NOMO-1 treated with DMSO at 0.1 percent for 48 hours (cell line): ENCODE data around the gene KLK15.
"Not testable (repeated sequence)": the region's sequence is repeated elsewhere in the genome, so short reads cannot be mapped to it uniquely, and the experiment has no call there.

Source experiments
- DNase-seq: peaks from one replicate; lab custom pipeline; 2025; ENCODE audit not compliant: unreplicated experiment; lab: John Stamatoyannopoulos, UW

The KLK15 gene

DNA sequence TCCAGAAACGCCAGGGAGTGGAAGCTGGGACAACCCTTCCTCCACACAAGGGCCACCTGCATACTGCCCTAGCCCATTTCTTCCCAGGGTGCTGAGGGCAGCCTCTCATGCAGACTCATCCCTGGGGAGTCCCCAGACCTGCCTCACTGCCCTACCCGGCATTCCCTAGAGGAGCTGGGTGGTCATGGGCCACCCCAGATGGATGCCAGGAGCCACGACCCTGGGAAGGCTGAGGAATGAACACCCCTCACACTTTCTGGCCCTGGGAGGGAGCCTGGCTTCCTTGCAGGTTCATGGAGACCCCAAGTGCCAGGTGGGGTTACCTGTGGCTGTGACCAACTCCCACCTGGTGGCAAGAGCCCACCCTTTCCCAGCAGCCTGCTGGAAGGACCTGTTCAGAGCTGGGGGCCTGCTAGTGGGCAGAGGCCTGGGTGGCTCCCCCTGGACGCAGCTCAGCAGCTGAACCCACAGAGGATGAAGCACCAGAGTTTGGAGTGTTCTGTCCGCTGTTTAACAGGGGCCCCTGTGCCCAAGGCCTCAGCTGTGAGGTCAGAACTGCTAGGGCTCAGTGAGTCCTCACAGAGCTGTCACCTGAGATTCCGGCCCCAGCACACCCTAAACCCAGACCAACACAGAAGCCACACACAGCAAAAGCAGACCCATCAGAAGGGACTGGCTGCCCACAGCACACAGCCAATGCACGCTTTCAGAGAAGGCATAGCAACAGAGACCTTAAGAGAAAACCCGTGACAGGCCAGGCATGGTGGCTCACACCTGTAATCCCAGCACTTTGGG, 36.5 kb downstream of the KLK15 start:
- no peak for DNase-seq

- DNase-seq, result no peak
Observed at GRCh38 chr19:50796128-50796633, 37.2 kb downstream of the KLK15 start.

- DNase-seq, result no peak
Observed at GRCh38 chr19:50795664-50796073, 37.7 kb downstream of the KLK15 start.

DNA sequence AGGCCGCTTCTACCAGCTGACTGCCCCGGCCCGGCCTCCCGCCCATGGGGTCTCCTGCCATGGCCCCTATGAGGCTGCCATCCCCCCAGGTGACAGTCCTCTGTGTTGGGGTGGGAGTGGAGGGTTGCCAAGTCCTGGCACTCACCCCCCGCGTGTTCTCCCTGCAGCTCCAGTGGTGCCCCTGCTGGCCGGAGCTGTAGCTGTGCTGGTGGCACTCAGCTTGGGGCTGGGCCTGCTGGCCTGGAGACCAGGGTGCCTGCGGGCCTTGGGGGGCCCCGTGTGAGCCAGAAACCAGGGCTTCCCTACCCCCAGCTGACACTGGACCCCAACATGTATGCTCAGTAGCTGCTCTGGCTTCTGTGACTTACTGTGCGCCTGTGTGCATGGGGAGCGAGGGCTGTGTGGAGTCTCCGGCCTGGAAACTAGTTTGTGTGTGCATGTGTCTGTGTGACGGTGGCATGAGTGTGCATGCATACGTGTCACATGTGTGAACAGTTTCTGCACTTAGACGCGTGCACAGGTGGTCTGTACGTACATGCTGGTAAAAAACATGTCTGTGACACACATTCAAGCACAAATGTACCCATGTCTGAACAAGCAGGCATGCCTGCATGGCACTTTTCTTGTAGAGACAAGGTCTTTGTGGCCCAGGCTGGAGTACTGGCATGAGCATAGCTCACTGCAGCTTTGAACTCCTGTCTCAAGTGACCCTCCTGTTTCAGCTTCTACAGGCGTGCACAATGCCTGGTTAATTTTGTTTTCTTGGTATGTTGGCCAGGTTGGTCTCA, 38.3 kb downstream of the KLK15 start:
- DNase-seq, result no peak

GRCh38 chr19:50794074-50794875, 39.1 kb downstream of the KLK15 start:
- peak; percentile 19 for DNase-seq

GRCh38 chr19:50793558-50794065, 39.8 kb downstream of the KLK15 start:
- no peak for DNase-seq

GRCh38 chr19:50792272-50793250, 40.8 kb downstream of the KLK15 start:
- no peak for DNase-seq

- no peak for DNase-seq
Observed at GRCh38 chr19:50791594-50792271, 41.6 kb downstream of the KLK15 start.

- no peak for DNase-seq
Observed at GRCh38 chr19:50790922-50791467, 42.4 kb downstream of the KLK15 start.

DNA sequence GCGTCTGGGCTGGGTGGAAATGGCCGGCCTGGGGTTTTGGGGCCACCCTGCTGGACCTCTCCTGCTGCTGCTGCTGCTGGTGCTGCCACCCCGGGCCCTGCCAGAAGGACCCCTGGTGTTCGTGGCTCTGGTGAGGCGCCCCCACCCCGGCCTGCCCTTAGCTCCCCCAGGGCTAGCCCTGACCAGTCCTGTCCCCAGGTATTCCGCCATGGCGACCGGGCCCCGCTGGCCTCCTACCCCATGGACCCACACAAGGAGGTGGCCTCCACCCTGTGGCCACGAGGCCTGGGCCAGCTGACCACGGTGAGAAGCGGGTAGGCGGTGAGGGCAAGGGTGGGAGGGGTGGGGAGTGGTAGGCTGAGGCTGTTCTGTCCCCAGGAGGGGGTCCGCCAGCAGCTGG, 43.0 kb downstream of the KLK15 start, which contains the start of gene ACP4:
Gene ACP4, plus strand, starts transcription at position 20 of the 400 bp plus-strand sequence. Its CDS starts 0 bp downstream, at position 20.
- DNase-seq, result no peak

DNA sequence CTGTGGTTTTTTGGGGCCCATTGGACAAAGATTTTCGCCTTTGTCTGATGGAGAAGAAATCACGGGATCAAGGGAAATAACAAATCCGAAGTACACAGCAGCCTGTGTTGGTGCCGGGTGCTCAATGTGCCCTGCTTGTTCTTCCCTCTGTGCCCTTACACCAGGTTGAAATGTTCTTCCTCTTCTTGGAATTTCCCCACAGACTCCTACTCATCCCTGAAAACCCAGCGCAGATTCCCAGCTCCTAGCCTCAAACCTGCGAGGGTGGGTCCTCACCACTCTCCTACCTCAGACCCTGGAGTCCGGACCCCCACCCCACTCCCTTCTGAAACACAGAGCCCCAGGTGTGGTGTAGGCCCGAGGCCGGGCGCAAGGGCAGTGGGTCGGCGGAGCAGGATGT, 48.0 kb downstream of the KLK15 start:
- DNase-seq, result no peak

DNA sequence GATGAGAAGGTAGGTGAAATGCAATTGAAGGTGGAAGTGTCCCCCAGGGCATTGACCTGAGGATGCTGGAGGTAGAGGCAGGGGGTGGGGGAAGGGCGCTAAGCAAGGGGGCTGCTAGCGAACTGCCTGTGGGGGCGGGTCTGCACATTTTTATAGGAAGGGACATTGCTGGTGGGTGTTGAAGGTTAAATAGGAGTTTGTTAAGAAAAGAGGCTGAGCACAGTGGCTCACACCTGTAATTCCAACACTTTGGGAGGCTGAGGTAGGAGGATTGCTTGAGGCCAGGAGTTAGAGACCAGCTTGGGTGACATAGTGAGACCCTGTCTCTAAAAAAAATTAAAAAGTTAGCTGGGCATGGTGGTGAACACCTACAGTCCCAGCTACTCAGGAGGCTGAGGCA, 48.7 kb downstream of the KLK15 start:
- no peak for DNase-seq

- DNase-seq, result not testable (repeated sequence)
Observed at GRCh38 chr19:50783848-50784152, 49.6 kb downstream of the KLK15 start.

DNA sequence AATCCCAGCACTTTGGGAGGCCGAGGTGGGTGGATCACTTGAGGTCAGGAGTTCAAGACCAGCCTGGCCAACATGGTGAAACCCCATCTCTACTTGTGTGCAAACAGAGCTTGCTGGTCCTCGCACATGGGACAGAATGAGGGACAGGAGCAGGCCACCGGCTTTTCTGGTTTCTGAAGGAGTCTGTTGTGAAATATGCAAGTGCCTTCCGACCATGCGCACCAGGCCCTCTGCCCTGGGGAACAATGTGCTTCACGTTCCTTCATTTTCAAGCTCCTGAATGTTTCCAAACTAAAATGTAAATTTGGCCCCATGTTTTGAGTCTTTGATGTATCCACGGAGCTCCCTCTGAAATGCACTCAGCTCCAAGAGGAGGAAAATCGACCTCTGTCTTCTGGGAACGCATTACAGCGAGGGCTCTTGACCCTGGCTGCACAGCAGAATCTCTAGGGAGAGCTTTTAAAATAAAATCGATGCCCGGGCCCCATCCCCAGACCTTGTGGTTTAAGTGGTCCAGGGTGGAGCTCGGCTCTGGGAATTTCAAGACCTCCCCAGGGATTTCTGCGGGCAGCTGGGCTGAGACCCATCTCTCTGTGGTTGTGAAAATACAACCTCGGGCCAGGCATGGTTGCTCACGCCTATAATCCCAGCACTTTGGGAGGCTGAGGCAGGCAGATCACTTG, 52.5 kb downstream of the KLK15 start:
- DNase-seq, result no peak

GRCh38 chr19:50779504-50780457, 53.6 kb downstream of the KLK15 start:
- no peak for DNase-seq

- no peak for DNase-seq
Observed at GRCh38 chr19:50778906-50779430, 54.4 kb downstream of the KLK15 start.

DNA sequence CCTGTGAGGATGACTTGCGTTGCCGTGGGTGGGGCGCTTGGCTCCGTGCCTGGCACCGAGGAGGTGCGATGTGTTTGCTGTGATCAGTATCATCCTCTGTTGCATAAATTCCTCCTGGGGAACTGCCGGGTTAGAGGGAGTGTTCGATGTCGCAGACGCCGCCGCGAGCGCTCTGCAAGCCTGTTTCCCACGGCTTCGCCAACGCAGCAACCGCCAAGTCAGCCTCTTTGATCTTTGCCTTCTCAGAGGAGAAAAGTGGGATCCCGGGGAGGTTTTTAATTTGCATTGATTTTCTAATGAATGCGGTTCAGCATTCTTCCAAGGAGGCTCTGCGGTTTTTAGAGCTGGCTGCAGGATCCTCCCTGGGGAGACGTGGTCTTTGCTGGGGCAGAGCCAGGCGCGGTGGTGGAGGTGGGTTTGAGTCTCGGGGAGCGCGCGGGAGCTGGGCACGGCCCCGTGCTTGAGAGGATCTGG, 55.5 kb downstream of the KLK15 start:
- DNase-seq, result peak; percentile 63
